Fibroblast of lung (primary cell): Measurements from ENCODE around the gene RBMXL2.

Experiments used
- EZH2 ChIP-seq: IDR thresholded peaks from 2 replicates; pipeline ENCODE4 v1.5.1; 2012; ENCODE audit warnings: low read length, control low read depth, mild to moderate bottlenecking; ENCODE audit errors: missing control alignments
- TF ChIP-seq, protein P1 (sequence below), 2 donors: IDR thresholded peaks in 1 of 2; conservative IDR thresholded peaks in 1 of 2; 1 replicate in 1 of 2; 2 replicates in 1 of 2; pipeline ENCODE4 v1.5.1; 2011 to 2012; ENCODE audit warnings: low read length in 2 of 2, control low read depth in 1 of 2, inconsistent platforms in 1 of 2, low read depth in 1 of 2, mild to moderate bottlenecking in 1 of 2

DNA sequence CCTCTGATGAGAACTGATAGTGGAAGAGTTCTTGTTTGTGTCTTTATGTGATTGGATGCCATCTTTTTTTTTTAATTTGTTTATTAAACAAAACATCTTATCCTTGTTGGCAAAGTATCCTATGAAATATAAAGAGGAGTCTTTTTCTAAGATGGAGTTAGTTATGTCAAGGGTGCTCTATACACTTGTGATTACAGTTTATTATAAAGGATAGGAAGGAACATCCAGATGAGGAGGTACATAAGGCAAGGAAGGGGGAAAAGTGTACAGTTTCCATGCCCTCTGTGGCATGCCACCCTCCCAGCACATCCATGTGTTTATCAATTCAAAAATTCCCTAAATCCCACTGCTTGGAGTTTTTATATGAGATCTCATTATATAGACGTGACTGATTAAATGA is 7.4 kb upstream of the RBMXL2 start:
- TF ChIP-seq, protein P1, sequence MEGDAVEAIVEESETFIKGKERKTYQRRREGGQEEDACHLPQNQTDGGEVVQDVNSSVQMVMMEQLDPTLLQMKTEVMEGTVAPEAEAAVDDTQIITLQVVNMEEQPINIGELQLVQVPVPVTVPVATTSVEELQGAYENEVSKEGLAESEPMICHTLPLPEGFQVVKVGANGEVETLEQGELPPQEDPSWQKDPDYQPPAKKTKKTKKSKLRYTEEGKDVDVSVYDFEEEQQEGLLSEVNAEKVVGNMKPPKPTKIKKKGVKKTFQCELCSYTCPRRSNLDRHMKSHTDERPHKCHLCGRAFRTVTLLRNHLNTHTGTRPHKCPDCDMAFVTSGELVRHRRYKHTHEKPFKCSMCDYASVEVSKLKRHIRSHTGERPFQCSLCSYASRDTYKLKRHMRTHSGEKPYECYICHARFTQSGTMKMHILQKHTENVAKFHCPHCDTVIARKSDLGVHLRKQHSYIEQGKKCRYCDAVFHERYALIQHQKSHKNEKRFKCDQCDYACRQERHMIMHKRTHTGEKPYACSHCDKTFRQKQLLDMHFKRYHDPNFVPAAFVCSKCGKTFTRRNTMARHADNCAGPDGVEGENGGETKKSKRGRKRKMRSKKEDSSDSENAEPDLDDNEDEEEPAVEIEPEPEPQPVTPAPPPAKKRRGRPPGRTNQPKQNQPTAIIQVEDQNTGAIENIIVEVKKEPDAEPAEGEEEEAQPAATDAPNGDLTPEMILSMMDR (conservative IDR thresholded peaks at IDR 0.05 in 1 of 2, IDR thresholded peaks at IDR 0.05 in 1 of 2; ENCODE audit: low read depth in 1 of 2, low read length in 2 of 2), result no peak
- TF ChIP-seq EZH2, result no peak
